Lower lobe of right lung (tissue), 2 donors: ENCODE results near the gene DEPDC4. TPM values are rescaled to one million over a fixed set of nuclear protein-coding genes. Genes with fewer than 3 reads are reported as not detected.
"Not testable (repeated sequence)": the region's sequence is repeated elsewhere in the genome, so short reads cannot be mapped to it uniquely, and the experiment has no call there.

Experiments
- ATAC-seq, 2 donors: fragments of 200-7000 bp; cut with Tn5 transposase; one replicate each; pipeline ENCODE4 v1.9.1; 2020 to 2022; ENCODE audit warnings: mild to moderate bottlenecking in 2 of 2, moderate library complexity in 2 of 2
- DNase-seq: peaks from one replicate; pipeline ENCODE4 v3.0.0-alpha.2; 2020
- H3K27ac ChIP-seq: fragments of 200-600 bp; one replicate; pipeline ENCODE4 v1.8.0; 2022
- H3K27me3 ChIP-seq: fragments of 200-600 bp; one replicate; pipeline ENCODE4 v1.8.0; 2022; ENCODE audit warnings: low read depth
- H3K36me3 ChIP-seq: fragments of 200-600 bp; one replicate; pipeline ENCODE4 v1.8.0; 2022; ENCODE audit warnings: mild to moderate bottlenecking
- H3K4me1 ChIP-seq: fragments of 200-600 bp; one replicate; pipeline ENCODE4 v1.8.0; 2022
- H3K4me3 ChIP-seq: fragments of 200-600 bp; one replicate; pipeline ENCODE4 v1.8.0; 2022; ENCODE audit warnings: mild to moderate bottlenecking
- H3K9me3 ChIP-seq: fragments of 200-600 bp; one replicate; pipeline ENCODE4 v1.8.0; 2022
- CTCF ChIP-seq: fragments of 200-600 bp; IDR thresholded peaks from one replicate; pipeline ENCODE4 v1.8.0; 2022; ENCODE audit warnings: antibody characterized with exemption, mild to moderate bottlenecking
- intact Hi-C: fragments of 100-400 bp; cut with DNase I; formaldehyde crosslinking; loops from one replicate; pipeline ENCODE4 v1.11.0; 2022
- total RNA-seq: library from RNA; stranded (reverse); fragmentation: NEBNext Ultra II Directional; extraction: Animal tissue kit (Norgen Biotek cat#: 25700); gene quantifications from one replicate; pipeline ENCODE4 v1.2.1, GENCODE V29; 2021
- donor health status: DM: no; HTN: yes; CAD: no; lungs with severe emphysema.

The DEPDC4 gene
- total RNA-seq, 1 donor from 2014 or later, result 2.0 TPM

GRCh38 chr12:100267603-100268281 lies 863 bp upstream of the DEPDC4 start:
- Histone ChIP-seq H3K4me3 (peak overlapping the region; percentile 83), H3K9me3 (no peaks in the 10 kb centered on the region), H3K27me3 (no peaks in the 10 kb centered on the region), H3K4me1 (peaks cover 50% of the 10 kb centered on the region), H3K27ac (peak overlapping the region; percentile 96), H3K36me3 (no peaks in the 10 kb centered on the region)
- no peak for TF ChIP-seq CTCF
- intact Hi-C loops, result no loop called here
- ATAC-seq (peak; percentile 20 to 35), DNase-seq (no peak)

- Histone ChIP-seq H3K36me3 (no peaks in the 10 kb centered on the region), H3K27ac (peak overlapping the region; percentile 96), H3K9me3 (no peaks in the 10 kb centered on the region), H3K27me3 (no peaks in the 10 kb centered on the region), H3K4me3 (peak overlapping the region; percentile 83), H3K4me1 (peaks cover 41% of the 10 kb centered on the region)
- peak; percentile 89 to 91 for ATAC-seq
- no peak for TF ChIP-seq CTCF
- DNase-seq, result peak; percentile 96
- intact Hi-C loops, result no loop called here
These were observed 369 bp downstream of the DEPDC4 start for GRCh38 chr12:100266585-100266834.

- H3K27me3 ChIP-seq, result no peaks in the 10 kb centered on the region
- ATAC-seq (no peak), DNase-seq (no peak)
- TF ChIP-seq CTCF, result no peak
- H3K9me3 ChIP-seq, result no peaks in the 10 kb centered on the region
- peaks cover 36% of the 10 kb centered on the region for H3K4me1 ChIP-seq
- intact Hi-C loops, result no loop called here
- H3K36me3 ChIP-seq, result no peaks in the 10 kb centered on the region
- H3K27ac ChIP-seq, result peak overlapping the region; percentile 96
- peak overlapping the region; percentile 83 for H3K4me3 ChIP-seq
These were observed 921 bp downstream of the DEPDC4 start for GRCh38 chr12:100265732-100266584.

- not testable (repeated sequence) for ATAC-seq
These were observed 1.8 kb downstream of the DEPDC4 start for GRCh38 chr12:100265107-100265506.

GRCh38 chr12:100263131-100263530 lies 3.7 kb downstream of the DEPDC4 start:
- H3K4me1 ChIP-seq, result peaks cover 9% of the 10 kb centered on the region
- H3K36me3 ChIP-seq, result no peaks in the 10 kb centered on the region
- H3K4me3 ChIP-seq, result no peak overlapping the region
- H3K9me3 ChIP-seq, result no peaks in the 10 kb centered on the region
- no peak for TF ChIP-seq CTCF
- no peak overlapping the region for H3K27ac ChIP-seq
- DNase-seq, result no peak
- H3K27me3 ChIP-seq, result no peaks in the 10 kb centered on the region
- no peak for ATAC-seq
- intact Hi-C loops, result no loop called here

More at GRCh38 chr12:100265107-100265506, 1.8 kb downstream of the DEPDC4 start:
- H3K9me3 ChIP-seq, H3K27me3 ChIP-seq, intact Hi-C loops, H3K27ac ChIP-seq, H3K36me3 ChIP-seq, DNase-seq, H3K4me3 ChIP-seq: not testable (repeated sequence)
- peaks cover 28% of the 10 kb centered on the region for H3K4me1 ChIP-seq

GRCh38 chr12:100258127-100258526 lies 8.8 kb downstream of the DEPDC4 start:
- DNase-seq, result no peak
- Histone ChIP-seq H3K27ac (no peak overlapping the region), H3K4me1 (no peaks in the 10 kb centered on the region), H3K9me3 (no peaks in the 10 kb centered on the region), H3K27me3 (no peaks in the 10 kb centered on the region), H3K4me3 (no peak overlapping the region), H3K36me3 (no peaks in the 10 kb centered on the region)
- no peak for TF ChIP-seq CTCF
- no peak for ATAC-seq
- intact Hi-C loops, result no loop called here
